GM12878 (cell line): Measurements from ENCODE around the gene GRIK4.

ENCODE experiments used
- CBX5 ChIP-seq: sonication (generic); IDR thresholded peaks from 2 replicates; pipeline ENCODE4 v1.6.1; 2016; ENCODE audit warnings: low read depth, moderate library complexity, mild to moderate bottlenecking, inconsistent platforms
- EZH2 ChIP-seq: IDR thresholded peaks from 2 replicates; pipeline ENCODE4 v1.6.1; 2012; ENCODE audit warnings: low read depth, mild to moderate bottlenecking, control low read depth, inconsistent platforms, low read length, borderline replicate concordance; ENCODE audit not compliant: control insufficient read depth

GRCh38 chr11:120750647-120751549 lies 239.3 kb downstream of the GRIK4 start:
- TF ChIP-seq CBX5 (no peak), EZH2 (no peak)
